Nephron progenitor cell (in vitro differentiated cells): ENCODE results near the gene TXLNG.
"Not testable (repeated sequence)": the region's sequence is repeated elsewhere in the genome, so short reads cannot be mapped to it uniquely, and the experiment has no call there.

Source experiments
- DNase-seq: peaks from one replicate; pipeline ENCODE4 v3.0.0; 2021
- H3K27ac Mint-ChIP-seq: 2 replicates; pipeline ENCODE4 v1.8.0; 2021; ENCODE audit warnings: mild to moderate bottlenecking, moderate library complexity, mixed read lengths
- H3K27me3 Mint-ChIP-seq: 2 replicates; pipeline ENCODE4 v1.8.0; 2021; ENCODE audit warnings: mild to moderate bottlenecking, low read depth, mixed read lengths; ENCODE audit not compliant: poor library complexity
- H3K36me3 Mint-ChIP-seq: 2 replicates; pipeline ENCODE4 v1.8.0; 2021; ENCODE audit warnings: low read depth, mixed read lengths
- H3K4me1 Mint-ChIP-seq: 2 replicates; pipeline ENCODE4 v1.8.0; 2021; ENCODE audit warnings: mixed read lengths
- H3K4me3 Mint-ChIP-seq: 2 replicates; pipeline ENCODE4 v1.8.0; 2021; ENCODE audit warnings: mild to moderate bottlenecking, moderate library complexity, mixed read lengths
- H3K9me3 Mint-ChIP-seq: 2 replicates; pipeline ENCODE4 v1.8.0; 2021; ENCODE audit warnings: mild to moderate bottlenecking, moderate library complexity, mixed read lengths
- TF ChIP-seq, protein P1 (sequence below): fragments of 200-600 bp; sonication (generic); IDR thresholded peaks from 2 replicates; pipeline ENCODE4 v1.5.0; 2021; ENCODE audit warnings: antibody characterized with exemption

TXLNG gene

DNA sequence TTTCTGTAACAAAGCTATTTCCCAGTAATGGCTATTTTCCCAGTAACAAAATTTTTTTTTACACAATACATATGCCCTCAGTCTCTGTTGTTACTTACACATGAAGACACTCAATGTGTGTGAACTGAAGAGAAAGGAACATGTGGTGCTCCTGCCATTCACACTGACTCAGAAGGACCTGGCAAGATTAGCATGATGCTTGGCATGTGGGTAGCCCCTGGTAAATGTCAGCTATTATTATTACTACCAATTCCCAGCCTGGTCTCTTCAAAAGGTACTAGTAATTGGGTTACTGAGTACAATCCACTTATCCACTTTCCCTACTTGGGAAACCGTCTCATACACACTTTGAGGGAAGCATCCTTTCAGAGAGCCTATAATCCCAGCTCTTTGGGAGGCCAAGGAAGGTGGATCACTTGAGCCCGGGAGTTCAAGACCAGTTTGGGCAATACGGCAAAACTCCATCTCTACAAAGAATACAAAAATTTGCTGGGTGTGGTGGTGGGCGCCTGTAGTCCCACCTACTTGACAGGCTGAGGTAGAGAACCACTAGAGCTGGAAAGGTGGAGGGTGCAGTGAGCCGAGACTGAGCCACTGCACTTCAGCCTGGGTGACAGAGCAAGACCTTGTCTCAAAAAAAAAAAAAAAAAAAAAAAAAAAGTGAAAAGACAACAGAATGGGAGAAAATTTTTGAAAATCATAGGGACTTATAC lies 69.3 kb downstream of the TXLNG start:
- Mint-ChIP-seq H3K9me3 (peaks cover 38% of the 10 kb centered on the region), H3K27me3 (no peaks in the 10 kb centered on the region), H3K4me1 (no peaks in the 10 kb centered on the region), H3K36me3 (peaks cover 94% of the 10 kb centered on the region), H3K27ac (peak overlapping the region; percentile 59), H3K4me3 (no peak overlapping the region)
- TF ChIP-seq, protein P1, sequence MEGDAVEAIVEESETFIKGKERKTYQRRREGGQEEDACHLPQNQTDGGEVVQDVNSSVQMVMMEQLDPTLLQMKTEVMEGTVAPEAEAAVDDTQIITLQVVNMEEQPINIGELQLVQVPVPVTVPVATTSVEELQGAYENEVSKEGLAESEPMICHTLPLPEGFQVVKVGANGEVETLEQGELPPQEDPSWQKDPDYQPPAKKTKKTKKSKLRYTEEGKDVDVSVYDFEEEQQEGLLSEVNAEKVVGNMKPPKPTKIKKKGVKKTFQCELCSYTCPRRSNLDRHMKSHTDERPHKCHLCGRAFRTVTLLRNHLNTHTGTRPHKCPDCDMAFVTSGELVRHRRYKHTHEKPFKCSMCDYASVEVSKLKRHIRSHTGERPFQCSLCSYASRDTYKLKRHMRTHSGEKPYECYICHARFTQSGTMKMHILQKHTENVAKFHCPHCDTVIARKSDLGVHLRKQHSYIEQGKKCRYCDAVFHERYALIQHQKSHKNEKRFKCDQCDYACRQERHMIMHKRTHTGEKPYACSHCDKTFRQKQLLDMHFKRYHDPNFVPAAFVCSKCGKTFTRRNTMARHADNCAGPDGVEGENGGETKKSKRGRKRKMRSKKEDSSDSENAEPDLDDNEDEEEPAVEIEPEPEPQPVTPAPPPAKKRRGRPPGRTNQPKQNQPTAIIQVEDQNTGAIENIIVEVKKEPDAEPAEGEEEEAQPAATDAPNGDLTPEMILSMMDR = no peak
- no peak for DNase-seq

- not testable (repeated sequence) for H3K27ac Mint-ChIP-seq, H3K27me3 Mint-ChIP-seq, H3K4me3 Mint-ChIP-seq, H3K4me1 Mint-ChIP-seq, DNase-seq
- peaks cover 95% of the 10 kb centered on the region for H3K36me3 Mint-ChIP-seq
- peaks cover 38% of the 10 kb centered on the region for H3K9me3 Mint-ChIP-seq
Observed at GRCh38 chrX:16856076-16856404, 69.8 kb downstream of the TXLNG start.

DNA sequence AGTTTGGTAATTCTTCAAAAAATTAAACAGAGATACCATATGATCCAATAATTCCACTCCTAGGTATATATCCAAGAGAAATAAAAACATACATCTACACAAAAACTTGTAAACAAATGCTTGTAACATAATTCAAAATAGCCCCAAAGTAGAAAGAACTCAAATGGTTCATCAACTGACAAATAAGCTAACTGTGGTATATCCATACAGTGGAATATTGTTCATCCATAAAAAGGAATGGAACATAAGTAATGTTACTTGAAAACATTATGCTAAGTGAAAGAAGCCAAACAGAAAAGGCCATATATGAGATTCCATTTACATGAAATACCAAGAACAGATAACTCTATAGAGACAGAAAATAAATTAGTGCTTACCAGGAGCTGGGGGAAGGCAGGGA lies 70.5 kb downstream of the TXLNG start:
- Mint-ChIP-seq H3K27me3 (no peaks in the 10 kb centered on the region), H3K4me3 (no peak overlapping the region), H3K36me3 (peaks cover 95% of the 10 kb centered on the region), H3K4me1 (no peaks in the 10 kb centered on the region), H3K9me3 (peaks cover 38% of the 10 kb centered on the region), H3K27ac (no peak overlapping the region)
- TF ChIP-seq, protein P1 = no peak
- no peak for DNase-seq

- peaks cover 79% of the 10 kb centered on the region for H3K36me3 Mint-ChIP-seq
- DNase-seq = no peak
Observed at GRCh38 chrX:16862829-16863228, 76.6 kb downstream of the TXLNG start.

GRCh38 chrX:16867947-16868346 lies 81.7 kb downstream of the TXLNG start:
- TF ChIP-seq, protein P1 = no peak
- Mint-ChIP-seq H3K27me3 (no peaks in the 10 kb centered on the region), H3K9me3 (no peaks in the 10 kb centered on the region), H3K4me3 (peak overlapping the region; percentile 98), H3K4me1 (peaks cover 56% of the 10 kb centered on the region), H3K36me3 (peaks cover 46% of the 10 kb centered on the region), H3K27ac (no peak overlapping the region)
- no peak for DNase-seq

More at GRCh38 chrX:16862829-16863228, 76.6 kb downstream of the TXLNG start:
- Mint-ChIP-seq H3K4me3 (no peak overlapping the region), H3K9me3 (peaks cover 19% of the 10 kb centered on the region), H3K27ac (no peak overlapping the region), H3K4me1 (peaks cover 19% of the 10 kb centered on the region), H3K27me3 (no peaks in the 10 kb centered on the region)
- TF ChIP-seq, protein P1 = no peak

- H3K27ac Mint-ChIP-seq = peak overlapping the region; percentile 97
- DNase-seq = no peak
- no peaks in the 10 kb centered on the region for H3K9me3 Mint-ChIP-seq
- peak overlapping the region; percentile 98 for H3K4me3 Mint-ChIP-seq
- H3K4me1 Mint-ChIP-seq = peaks cover 60% of the 10 kb centered on the region
- peaks cover 36% of the 10 kb centered on the region for H3K36me3 Mint-ChIP-seq
- H3K27me3 Mint-ChIP-seq = no peaks in the 10 kb centered on the region
- TF ChIP-seq, protein P1 = no peak
Observed at GRCh38 chrX:16868920-16869319, 82.7 kb downstream of the TXLNG start.
